ENCODE data around the gene HECTD4.

GRCh38 chr12:112190231-112191025 is 191.8 kb downstream of the HECTD4 start:
- TF ChIP-seq, protein P1, sequence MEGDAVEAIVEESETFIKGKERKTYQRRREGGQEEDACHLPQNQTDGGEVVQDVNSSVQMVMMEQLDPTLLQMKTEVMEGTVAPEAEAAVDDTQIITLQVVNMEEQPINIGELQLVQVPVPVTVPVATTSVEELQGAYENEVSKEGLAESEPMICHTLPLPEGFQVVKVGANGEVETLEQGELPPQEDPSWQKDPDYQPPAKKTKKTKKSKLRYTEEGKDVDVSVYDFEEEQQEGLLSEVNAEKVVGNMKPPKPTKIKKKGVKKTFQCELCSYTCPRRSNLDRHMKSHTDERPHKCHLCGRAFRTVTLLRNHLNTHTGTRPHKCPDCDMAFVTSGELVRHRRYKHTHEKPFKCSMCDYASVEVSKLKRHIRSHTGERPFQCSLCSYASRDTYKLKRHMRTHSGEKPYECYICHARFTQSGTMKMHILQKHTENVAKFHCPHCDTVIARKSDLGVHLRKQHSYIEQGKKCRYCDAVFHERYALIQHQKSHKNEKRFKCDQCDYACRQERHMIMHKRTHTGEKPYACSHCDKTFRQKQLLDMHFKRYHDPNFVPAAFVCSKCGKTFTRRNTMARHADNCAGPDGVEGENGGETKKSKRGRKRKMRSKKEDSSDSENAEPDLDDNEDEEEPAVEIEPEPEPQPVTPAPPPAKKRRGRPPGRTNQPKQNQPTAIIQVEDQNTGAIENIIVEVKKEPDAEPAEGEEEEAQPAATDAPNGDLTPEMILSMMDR (IDR thresholded peaks at IDR 0.05) = no peak
- no peak for TF ChIP-seq POLR2AphosphoS5 (IDR thresholded peaks at IDR 0.05; ENCODE audit: low read depth, low read length)

Measured in Panc1 (cell line).